HepG2 (cell line): Measurements from ENCODE around the gene RIPOR1. TPM values are rescaled to one million over a fixed set of nuclear protein-coding genes. Genes with fewer than 3 reads are reported as not detected.

Source experiments
- HMGXB3 ChIP-seq: sonication (generic); formaldehyde crosslinking; IDR thresholded peaks from 2 replicates; pipeline ENCODE4 v1.4.0; 2020; ENCODE audit warnings: missing genetic modification reagents, borderline replicate concordance
- ISL2 ChIP-seq: sonication (generic); formaldehyde crosslinking; IDR thresholded peaks from 2 replicates; pipeline ENCODE4 v1.5.0; 2020; ENCODE audit warnings: missing genetic modification reagents
- MED8 ChIP-seq: sonication (generic); formaldehyde crosslinking; IDR thresholded peaks from 2 replicates; pipeline ENCODE4 v1.8.1; 2023; ENCODE audit warnings: mild to moderate bottlenecking, missing genetic modification reagents; ENCODE audit not compliant: insufficient replicate concordance
- NCOA1 ChIP-seq: sonication (generic); formaldehyde crosslinking; IDR thresholded peaks from 2 replicates; pipeline ENCODE4 v1.9.0; 2021; ENCODE audit warnings: missing genetic modification reagents
- SMAD3 ChIP-seq: sonication (generic); formaldehyde crosslinking; IDR thresholded peaks from 2 replicates; pipeline ENCODE4 v1.4.0; 2020; ENCODE audit warnings: missing genetic modification reagents
- ZBTB34 ChIP-seq: sonication (generic); formaldehyde crosslinking; IDR thresholded peaks from 2 replicates; pipeline ENCODE4 v1.8.0; 2022; ENCODE audit warnings: mild to moderate bottlenecking, missing genetic modification reagents
- ZNF318 ChIP-seq: sonication (generic); formaldehyde crosslinking; IDR thresholded peaks from 2 replicates; pipeline ENCODE4 v1.4.0; 2020; ENCODE audit warnings: mild to moderate bottlenecking, missing genetic modification reagents
- ZNF329 ChIP-seq: sonication (generic); formaldehyde crosslinking; IDR thresholded peaks from 2 replicates; pipeline ENCODE4 v1.9.0; 2021; ENCODE audit warnings: low read depth, mild to moderate bottlenecking, missing genetic modification reagents
- ZNF574 ChIP-seq: sonication (generic); formaldehyde crosslinking; IDR thresholded peaks from 2 replicates; pipeline ENCODE4 v1.4.0; 2020; ENCODE audit warnings: missing genetic modification reagents
- ZNF713 ChIP-seq: sonication (generic); formaldehyde crosslinking; IDR thresholded peaks from 2 replicates; pipeline ENCODE4 v1.4.0; 2020; ENCODE audit warnings: mild to moderate bottlenecking, missing genetic modification reagents
- polyA plus RNA-seq, 8 experiments: library from polyadenylated mRNA; depleted of rRNA in 3 of 8; stranded (reverse) in 7 of 8; unstranded in 1 of 8; fragments of >200 nt; fragmentation: Illumina TruSeq in 4 of 8; extraction: Trizol in 4 of 8; gene quantifications; 2 replicates each; pipeline versions ENCODE4 v1.2.1 to v1.2.3, GENCODE V29; 2011 to 2016; ENCODE audit warnings: low read depth in 4 of 8, missing spikeins in 1 of 8, mixed read lengths in 1 of 8; ENCODE audit not compliant: insufficient read depth in 1 of 8
- total RNA-seq, 5 experiments: library from RNA; depleted of rRNA; stranded (reverse); fragments of >200 nt; fragmentation: Illumina TruSeq; extraction: Trizol; gene quantifications; 2 replicates each; pipeline ENCODE4 v1.2.3, GENCODE V29; 2016; ENCODE audit warnings: low read depth in 1 of 5

RIPOR1 gene
- total and polyA plus RNA-seq, 2 of the 13 experiments (the other 11 are each of a cell fraction or from before 2014, with no cell fraction given), result 4.6 to 8.1 TPM

- TF ChIP-seq ZNF574 (CRISPR knock-in tag) (0 out of 2 replicates have a peak, but pooled peaks have one; percentile 9), SMAD3 (no peak), ZBTB34 (CRISPR knock-in tag) (no peak), HMGXB3 (CRISPR knock-in tag) (no peak), ISL2 (0 out of 2 replicates have a peak, but pooled peaks have one; percentile 14), ZNF713 (CRISPR knock-in tag) (no peak), MED8 (CRISPR knock-in tag) (peak; percentile 54), ZNF318 (CRISPR knock-in tag) (no peak), ZNF329 (CRISPR knock-in tag) (no peak), NCOA1 (CRISPR knock-in tag) (no peak)
Measured at GRCh38 chr16:67530013-67530939, 1.6 kb downstream of the RIPOR1 start (continued).
